HepG2 (cell line): ENCODE measurements around the gene BLVRA. TPM values are rescaled to one million over a fixed set of nuclear protein-coding genes. Genes with fewer than 3 reads are reported as not detected.

Experiments used
- ATM ChIP-seq: fragments of 450-650 bp; IDR thresholded peaks from 2 replicates; pipeline ENCODE4 v1.7.1; 2017; ENCODE audit warnings: mild to moderate bottlenecking, borderline replicate concordance
- BCL6 ChIP-seq: IDR thresholded peaks from 2 replicates; pipeline ENCODE4 v1.6.1; 2016; ENCODE audit warnings: missing genetic modification reagents, missing compliant biosample characterization
- CREM ChIP-seq, 2 experiments: sonication (generic) in 1 of 2; formaldehyde crosslinking in 1 of 2; IDR thresholded peaks; 2 replicates each; pipeline versions ENCODE4 v1.4.0 to v1.6.1; 2016 to 2020; ENCODE audit warnings: antibody characterized with exemption in 1 of 2, mild to moderate bottlenecking in 1 of 2, missing genetic modification reagents in 1 of 2
- ERF ChIP-seq: IDR thresholded peaks from 2 replicates; pipeline ENCODE4 v1.6.1; 2018; ENCODE audit warnings: missing biosample characterization, missing genetic modification reagents
- HMGXB4 ChIP-seq, 2 experiments: sonication (generic) in 1 of 2; formaldehyde crosslinking in 1 of 2; IDR thresholded peaks; 2 replicates each; pipeline versions ENCODE4 v1.4.0 to v1.6.1; 2018 to 2020; ENCODE audit warnings: missing genetic modification reagents in 2 of 2, borderline replicate concordance in 1 of 2, low read depth in 1 of 2, mild to moderate bottlenecking in 1 of 2, missing biosample characterization in 1 of 2
- HNF4A ChIP-seq: sonication (generic); formaldehyde crosslinking; IDR thresholded peaks from 2 replicates; pipeline ENCODE4 v1.4.0; 2020; ENCODE audit warnings: missing genetic modification reagents
- MTA1 ChIP-seq: sonication (generic); formaldehyde crosslinking; IDR thresholded peaks from 2 replicates; pipeline ENCODE4 v1.4.0; 2020; ENCODE audit warnings: missing genetic modification reagents, mild to moderate bottlenecking, borderline replicate concordance
- PHF20 ChIP-seq: sonication (generic); formaldehyde crosslinking; IDR thresholded peaks from 2 replicates; pipeline ENCODE4 v1.5.0; 2020; ENCODE audit warnings: mild to moderate bottlenecking, missing genetic modification reagents
- RBFOX2 ChIP-seq: fragments of 200-400 bp; formaldehyde crosslinking; IDR thresholded peaks from 2 replicates; pipeline ENCODE4 v1.6.1; 2017; ENCODE audit warnings: low read depth, mild to moderate bottlenecking, low read length
- SIN3B ChIP-seq: fragments of 150-350 bp; IDR thresholded peaks from 2 replicates; pipeline ENCODE4 v1.6.1; 2014; ENCODE audit warnings: low read length
- SNAPC2 ChIP-seq: sonication (generic); formaldehyde crosslinking; IDR thresholded peaks from 2 replicates; pipeline ENCODE4 v1.8.1; 2022; ENCODE audit warnings: mild to moderate bottlenecking, missing genetic modification reagents
- TGIF2 ChIP-seq: IDR thresholded peaks from 2 replicates; pipeline ENCODE4 v1.6.1; 2016; ENCODE audit warnings: control low read depth, missing compliant biosample characterization
- XBP1 ChIP-seq: sonication (generic); formaldehyde crosslinking; IDR thresholded peaks from 2 replicates; pipeline ENCODE4 v1.5.0; 2020; ENCODE audit warnings: missing genetic modification reagents
- ZBTB1 ChIP-seq: sonication (generic); formaldehyde crosslinking; IDR thresholded peaks from 2 replicates; pipeline ENCODE4 v1.4.0; 2020; ENCODE audit warnings: missing genetic modification reagents, borderline replicate concordance
- ZFP36L1 ChIP-seq: sonication (generic); formaldehyde crosslinking; IDR thresholded peaks from 2 replicates; pipeline ENCODE4 v1.8.0; 2022; ENCODE audit warnings: mild to moderate bottlenecking, missing genetic modification reagents, moderate library complexity
- ZKSCAN1 ChIP-seq: fragments of 150-350 bp; IDR thresholded peaks from 2 replicates; pipeline ENCODE4 v1.6.1; 2014; ENCODE audit warnings: low read length
- ZMYM4 ChIP-seq: sonication (generic); formaldehyde crosslinking; IDR thresholded peaks from 2 replicates; pipeline ENCODE4 v1.8.1; 2023; ENCODE audit warnings: mild to moderate bottlenecking, missing genetic modification reagents
- ZNF138 ChIP-seq: sonication (generic); formaldehyde crosslinking; IDR thresholded peaks from 2 replicates; pipeline ENCODE4 v1.5.0; 2020; ENCODE audit warnings: mild to moderate bottlenecking, low read depth, missing genetic modification reagents
- ZNF275 ChIP-seq: sonication (generic); formaldehyde crosslinking; IDR thresholded peaks from 2 replicates; pipeline ENCODE4 v1.8.0; 2022; ENCODE audit warnings: missing genetic modification reagents, mild to moderate bottlenecking, inconsistent platforms, borderline replicate concordance
- ZNF281 ChIP-seq: sonication (generic); formaldehyde crosslinking; IDR thresholded peaks from 2 replicates; pipeline ENCODE4 v1.4.0; 2020; ENCODE audit warnings: missing genetic modification reagents, borderline replicate concordance
- polyA plus RNA-seq, 8 experiments: library from polyadenylated mRNA; depleted of rRNA in 3 of 8; stranded (reverse) in 7 of 8; unstranded in 1 of 8; fragments of >200 nt; fragmentation: Illumina TruSeq in 4 of 8; extraction: Trizol in 4 of 8; gene quantifications; 2 replicates each; pipeline versions ENCODE4 v1.2.1 to v1.2.3, GENCODE V29; 2011 to 2016; ENCODE audit warnings: low read depth in 4 of 8, missing spikeins in 1 of 8, mixed read lengths in 1 of 8; ENCODE audit not compliant: insufficient read depth in 1 of 8
- total RNA-seq, 5 experiments: library from RNA; depleted of rRNA; stranded (reverse); fragments of >200 nt; fragmentation: Illumina TruSeq; extraction: Trizol; gene quantifications; 2 replicates each; pipeline ENCODE4 v1.2.3, GENCODE V29; 2016; ENCODE audit warnings: low read depth in 1 of 5

BLVRA gene
- total and polyA plus RNA-seq, 2 of the 13 experiments (the other 11 are each of a cell fraction or from before 2014, with no cell fraction given), result 39.2 to 64.2 TPM

GRCh38 chr7:43729214-43729923 is 29.1 kb upstream of the BLVRA start, which contains the start of gene COA1 (continued):
- TF ChIP-seq SIN3B (peak; percentile 57; the same call in 1 of the 2 replicates), ZFP36L1 (CRISPR knock-in tag) (0 out of 2 replicates have a peak, but pooled peaks have one; percentile 56), TGIF2 (CRISPR knock-in tag) (peak; percentile 62; the same call in 1 of the 2 replicates), SNAPC2 (CRISPR knock-in tag) (no peak), BCL6 (CRISPR knock-in tag) (0 out of 2 replicates have a peak, but pooled peaks have one; percentile 25), CREM (IDR thresholded peaks at IDR 0.05) (peak; percentile 58), CREM (CRISPR knock-in tag; IDR thresholded peaks at IDR 0.05) (no peak), ZNF275 (peak; percentile 72; the same call in 1 of the 2 replicates), ZNF281 (CRISPR knock-in tag) (no peak; the same call in 1 of the 2 replicates), HMGXB4 (CRISPR knock-in tag; IDR thresholded peaks at IDR 0.05; ENCODE audit: borderline replicate concordance in 1 of 2, low read depth in 1 of 2) (peak; percentile 89 to 90), ZMYM4 (peak; percentile 93), ZBTB1 (peak; percentile 60; the same call in 1 of the 2 replicates), XBP1 (CRISPR knock-in tag) (0 out of 2 replicates have a peak, but pooled peaks have one; percentile 56), ZKSCAN1 (no peak), MTA1 (CRISPR knock-in tag) (peak; percentile 26; the same call in 1 of the 2 replicates), ZNF138 (CRISPR knock-in tag) (0 out of 2 replicates have a peak, but pooled peaks have one; percentile 67), ERF (peak; percentile 54; the same call in 1 of the 2 replicates), PHF20 (peak; percentile 92), HNF4A (CRISPR knock-in tag) (no peak), ATM (no peak), RBFOX2 (peak; percentile 87)
